Upper lobe of left lung (tissue), 4 donors: ENCODE data around the gene PMPCA.

Experiments used
- CTCF ChIP-seq, 6 experiments: fragments of 450-650 bp in 4 of 6; fragments of 200-600 bp in 2 of 6; sonication (generic) in 2 of 6; IDR thresholded peaks; one replicate each; pipeline ENCODE4 v1.5.1; 2016 to 2019; ENCODE audit warnings: antibody characterized with exemption in 6 of 6
- EP300 ChIP-seq, 4 donors: sonication (generic); formaldehyde crosslinking; IDR thresholded peaks; one replicate each; pipeline ENCODE4 v1.5.1; 2017; ENCODE audit warnings: antibody characterized with exemption in 4 of 4, control low read depth in 2 of 4
- POLR2A ChIP-seq, 4 donors: fragments of 450-650 bp; IDR thresholded peaks; one replicate each; pipeline ENCODE4 v1.5.1; 2016 to 2017; ENCODE audit warnings: antibody characterized with exemption in 4 of 4, mild to moderate bottlenecking in 2 of 4
- POLR2AphosphoS5 ChIP-seq, 2 donors: sonication (generic); formaldehyde crosslinking; IDR thresholded peaks; one replicate each; pipeline ENCODE4 v1.5.1; 2017; ENCODE audit warnings: antibody characterized with exemption in 2 of 2

GRCh38 chr9:136445799-136446198 lies 35.3 kb downstream of the PMPCA start:
- TF ChIP-seq CTCF (IDR thresholded peaks at IDR 0.05): no peak
- TF ChIP-seq POLR2A (IDR thresholded peaks at IDR 0.05): no peak
- TF ChIP-seq EP300 (IDR thresholded peaks at IDR 0.05): no peak
- no peak for TF ChIP-seq POLR2AphosphoS5 (IDR thresholded peaks at IDR 0.05)
